Kidney (tissue), 14 donors: Measurements from ENCODE around the gene FHAD1. TPM values are rescaled to one million over a fixed set of nuclear protein-coding genes. Genes with fewer than 3 reads are reported as not detected.
A peak's percentile ranks its signal among the peaks of the same experiment; 100 is the strongest.

Experiments used
- DNase-seq, 5 donors: peaks; one replicate each; pipeline ENCODE4 v3.0.0-alpha.2; 2013 to 2020
- FAIRE-seq: peaks from 2 replicates; lab custom pipeline; 2012; peaks lifted over from hg19 to GRCh38; lab: Jason Lieb, UNC
- H3K27ac ChIP-seq, 2 donors: one replicate each; pipeline ENCODE4 v1.7.0; 2013; ENCODE audit warnings: low read depth in 2 of 2, low read length in 2 of 2, inconsistent platforms in 1 of 2
- H3K27me3 ChIP-seq: one replicate; pipeline ENCODE4 v1.7.1; 2013; ENCODE audit warnings: low read length, inconsistent platforms; ENCODE audit not compliant: control insufficient read depth, insufficient read depth
- H3K36me3 ChIP-seq, 3 donors: one replicate each; pipeline versions ENCODE4 v1.7.0 to v1.7.1; 2013; ENCODE audit warnings: low read length in 3 of 3, control low read depth in 1 of 3, inconsistent platforms in 1 of 3; ENCODE audit not compliant: insufficient read depth in 3 of 3, control insufficient read depth in 2 of 3
- H3K4me1 ChIP-seq, 3 donors: one replicate each; pipeline versions ENCODE4 v1.7.0 to v1.7.1; 2013; ENCODE audit warnings: low read length in 3 of 3, inconsistent platforms in 1 of 3, low read depth in 1 of 3; ENCODE audit not compliant: control insufficient read depth in 2 of 3, insufficient read depth in 2 of 3
- H3K4me3 ChIP-seq, 3 donors: one replicate each; pipeline versions ENCODE4 v1.7.0 to v1.8.1; 2013; ENCODE audit warnings: low read length in 3 of 3, control low read depth in 1 of 3, inconsistent platforms in 1 of 3
- H3K9ac ChIP-seq, 3 donors: one replicate each; pipeline versions ENCODE4 v1.7.0 to v1.7.1; 2013; ENCODE audit warnings: low read length in 3 of 3, control low read depth in 1 of 3, inconsistent platforms in 1 of 3
- H3K9me3 ChIP-seq, 3 donors: one replicate each; pipeline versions ENCODE4 v1.7.0 to v1.7.1; 2013; ENCODE audit warnings: low read length in 3 of 3, control low read depth in 1 of 3, inconsistent platforms in 1 of 3; ENCODE audit not compliant: control insufficient read depth in 2 of 3, insufficient read depth in 1 of 3
- intact Hi-C: fragments of 100-400 bp; cut with DNase I; formaldehyde crosslinking; loops from one replicate; pipeline ENCODE4 v1.11.1; 2022
- polyA plus RNA-seq: library from polyadenylated mRNA; stranded (reverse); fragments of 350-450 nt; fragmentation: Illumina TruSeq; extraction: RNeasy Lipid Tissue Mini Kit (QIAGEN cat#74804); gene quantifications from one replicate; pipeline ENCODE4 v1.2.3, GENCODE V29; 2014; ENCODE audit warnings: low read depth, low replicate concordance; ENCODE audit not compliant: insufficient read depth
- total RNA-seq: library from RNA; stranded (reverse); fragmentation: NEBNext Ultra II Directional; extraction: Animal tissue kit (Norgen Biotek cat#: 25700); gene quantifications from one replicate; pipeline ENCODE4 v1.2.1, GENCODE V29; 2021
- TF ChIP-seq, protein P1 (sequence below): IDR thresholded peaks from 3 replicates; pipeline ENCODE4 v1.5.1; 2012; ENCODE audit warnings: mild to moderate bottlenecking, moderate library complexity, borderline replicate concordance; ENCODE audit not compliant: insufficient read depth; ENCODE audit errors: extremely low read depth
- donor health status: control.
- donor health status: control.
- donor health status: control.
- donor health status: control.
- donor health status: control.
- donor health status: DM: yes; HTN: yes; CAD: no.
- donor health status: Normal renal cell carcinoma (clear cell type).

The FHAD1 gene
- total and polyA plus RNA-seq, 2 donors from 2014 or later = 0.84 to 4.2 TPM

DNA sequence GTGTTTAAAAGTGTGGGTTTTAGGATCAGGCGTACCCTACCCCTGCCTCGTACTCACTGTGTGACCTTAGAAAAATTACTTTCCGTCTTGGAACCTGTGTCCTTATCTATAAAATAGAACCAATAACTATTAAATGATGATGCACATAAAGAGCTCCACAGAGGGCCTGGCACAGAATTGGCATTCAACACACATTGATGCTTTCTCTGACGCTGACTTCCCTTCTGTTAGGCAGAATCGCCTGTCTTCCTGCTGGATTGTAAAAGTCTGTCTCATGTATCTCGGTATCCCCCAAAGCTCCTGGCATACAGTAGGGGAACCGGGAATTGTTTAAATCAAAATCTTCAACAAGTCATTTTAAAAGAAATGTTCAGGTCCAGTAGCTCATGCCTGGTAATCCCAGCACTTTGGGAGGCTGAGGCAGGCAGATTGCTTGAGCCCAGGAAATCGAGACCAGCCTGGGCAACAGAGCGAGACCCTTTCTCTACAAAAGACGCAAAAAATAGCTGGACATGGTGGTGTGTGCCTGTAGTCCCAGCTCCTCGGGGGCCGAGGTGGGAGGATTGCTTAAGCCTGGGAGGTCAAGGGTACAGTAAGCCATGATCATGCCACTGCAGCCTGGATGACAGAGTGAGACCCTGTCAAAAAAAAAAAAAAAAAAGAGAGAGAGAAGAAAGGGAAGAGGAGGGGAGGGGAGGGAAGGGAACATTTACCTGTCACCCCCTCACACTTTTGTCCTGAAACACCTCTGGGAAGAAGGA is 41.3 kb upstream of the FHAD1 start:
- peaks cover 2 to 60% (median 57%) of the 10 kb centered on the region in 3 donors for H3K4me1 ChIP-seq
- TF ChIP-seq, protein P1, sequence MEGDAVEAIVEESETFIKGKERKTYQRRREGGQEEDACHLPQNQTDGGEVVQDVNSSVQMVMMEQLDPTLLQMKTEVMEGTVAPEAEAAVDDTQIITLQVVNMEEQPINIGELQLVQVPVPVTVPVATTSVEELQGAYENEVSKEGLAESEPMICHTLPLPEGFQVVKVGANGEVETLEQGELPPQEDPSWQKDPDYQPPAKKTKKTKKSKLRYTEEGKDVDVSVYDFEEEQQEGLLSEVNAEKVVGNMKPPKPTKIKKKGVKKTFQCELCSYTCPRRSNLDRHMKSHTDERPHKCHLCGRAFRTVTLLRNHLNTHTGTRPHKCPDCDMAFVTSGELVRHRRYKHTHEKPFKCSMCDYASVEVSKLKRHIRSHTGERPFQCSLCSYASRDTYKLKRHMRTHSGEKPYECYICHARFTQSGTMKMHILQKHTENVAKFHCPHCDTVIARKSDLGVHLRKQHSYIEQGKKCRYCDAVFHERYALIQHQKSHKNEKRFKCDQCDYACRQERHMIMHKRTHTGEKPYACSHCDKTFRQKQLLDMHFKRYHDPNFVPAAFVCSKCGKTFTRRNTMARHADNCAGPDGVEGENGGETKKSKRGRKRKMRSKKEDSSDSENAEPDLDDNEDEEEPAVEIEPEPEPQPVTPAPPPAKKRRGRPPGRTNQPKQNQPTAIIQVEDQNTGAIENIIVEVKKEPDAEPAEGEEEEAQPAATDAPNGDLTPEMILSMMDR = no peak
- no peaks in the 10 kb centered on the region for H3K9me3 ChIP-seq
- peak overlapping the region; percentile 74 to 78 for H3K27ac ChIP-seq
- FAIRE-seq = no peak
- H3K4me3 ChIP-seq = peak overlapping the region in 1 of 3 donors; percentile 20
- H3K36me3 ChIP-seq = no peaks in the 10 kb centered on the region
- peak in 1 of 5 donors; percentile 17 for DNase-seq
- intact Hi-C loops = no loop called here
- no peaks in the 10 kb centered on the region for H3K27me3 ChIP-seq
- H3K9ac ChIP-seq = peak overlapping the region in 1 of 3 donors; percentile 42

DNA sequence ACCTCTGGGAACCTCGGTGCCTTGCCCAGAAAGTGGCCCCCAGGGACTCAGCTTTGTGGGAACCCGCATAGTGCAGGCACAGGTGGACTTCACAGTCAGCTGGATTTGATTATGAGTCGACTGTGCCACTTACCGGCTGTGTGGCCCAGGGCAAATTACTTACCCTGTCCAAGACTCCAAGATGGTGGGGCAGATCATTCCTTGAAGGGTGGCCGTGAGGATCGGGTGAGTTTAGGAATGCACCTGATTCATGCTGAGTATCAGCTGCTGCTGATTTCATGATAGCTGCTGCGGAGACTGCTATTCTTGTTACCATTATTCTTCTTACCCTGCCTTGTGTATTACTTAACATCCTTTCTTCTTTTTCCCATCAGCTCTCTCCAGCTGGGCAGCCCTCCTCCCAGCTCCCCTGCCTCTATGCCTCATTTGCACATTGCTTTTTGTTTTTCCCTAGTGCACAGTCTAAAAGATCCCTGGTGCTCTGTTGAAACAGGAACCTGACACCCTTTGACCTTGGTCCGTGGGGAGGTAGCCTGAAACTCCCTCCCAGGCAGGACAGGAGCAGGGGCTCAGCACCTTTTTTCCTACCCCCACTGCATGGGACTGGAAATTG is 40.5 kb upstream of the FHAD1 start:
- Histone ChIP-seq H3K27me3 (no peaks in the 10 kb centered on the region), H3K9ac (peak overlapping the region in 1 of 3 donors; percentile 42), H3K27ac (peak overlapping the region; percentile 74 to 78), H3K9me3 (no peaks in the 10 kb centered on the region), H3K36me3 (no peaks in the 10 kb centered on the region), H3K4me1 (peaks cover 0 to 62% (median 53%) of the 10 kb centered on the region in 3 donors), H3K4me3 (peak overlapping the region in 1 of 3 donors; percentile 20)
- no peak for FAIRE-seq
- TF ChIP-seq, protein P1 = no peak
- intact Hi-C loops = no loop called here
- DNase-seq = peak in 3 of 5 donors; percentile 71 to 81 (median 73)

DNA sequence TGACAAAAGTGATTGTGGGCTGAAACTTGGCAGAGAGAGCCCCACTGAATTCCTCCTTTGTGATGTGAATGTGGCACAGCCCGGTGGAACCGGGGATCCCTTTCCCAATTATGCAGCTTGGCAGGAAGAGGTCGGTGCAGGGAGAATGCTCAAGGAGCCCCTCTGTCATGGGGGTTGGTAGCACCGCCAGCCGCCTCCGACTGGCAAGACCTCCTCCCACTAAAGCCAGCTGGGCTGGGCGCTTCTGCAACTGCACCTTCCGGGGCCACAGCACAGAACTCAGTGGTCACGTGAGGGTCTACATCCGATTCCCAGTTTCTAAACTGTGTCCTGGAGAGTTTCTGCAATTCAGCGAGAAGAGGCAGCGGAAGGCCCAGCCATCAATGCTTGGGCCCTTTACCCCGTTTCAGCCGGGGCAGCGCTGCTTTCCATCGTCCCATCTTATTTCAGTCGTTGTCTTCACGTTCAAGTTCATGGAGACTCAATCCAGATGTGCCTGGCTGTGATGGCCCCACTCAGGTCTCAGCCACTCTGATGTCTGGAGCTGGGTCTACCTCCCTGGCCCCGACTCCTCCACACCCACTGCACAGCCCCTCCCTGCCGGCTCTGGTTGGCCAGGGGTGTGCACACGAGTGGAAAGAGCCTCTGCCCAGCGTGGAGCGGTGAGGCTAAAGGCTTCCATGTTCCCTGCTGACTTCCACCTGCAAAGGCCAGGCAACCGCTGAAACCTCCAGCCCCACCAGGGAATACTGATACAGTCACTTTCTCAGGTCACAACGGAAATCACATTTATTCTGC is 39.8 kb upstream of the FHAD1 start:
- peaks cover 0 to 62% (median 49%) of the 10 kb centered on the region in 3 donors for H3K4me1 ChIP-seq
- H3K27ac ChIP-seq = peak overlapping the region; percentile 74 to 78
- FAIRE-seq (no peak), DNase-seq (peak in 3 of 5 donors; percentile 59 to 64 (median 61))
- H3K9me3 ChIP-seq = no peaks in the 10 kb centered on the region
- intact Hi-C loops = no loop called here
- TF ChIP-seq, protein P1 = no peak
- no peaks in the 10 kb centered on the region for H3K36me3 ChIP-seq
- H3K9ac ChIP-seq = peak overlapping the region in 1 of 3 donors; percentile 42
- H3K27me3 ChIP-seq = no peaks in the 10 kb centered on the region
- no peak overlapping the region for H3K4me3 ChIP-seq
